ENCODE results near the gene LCORL.

The LCORL gene

GRCh38 chr4:18034099-18034498, 12.5 kb upstream of the LCORL start:
- TF ChIP-seq ZFX (IDR thresholded peaks at IDR 0.05; ENCODE audit: borderline replicate concordance), result no peak
- no peak overlapping the region for H3K27ac ChIP-seq

- TF ChIP-seq ZFX (IDR thresholded peaks at IDR 0.05; ENCODE audit: borderline replicate concordance), result no peak
- TF ChIP-seq CTCF (IDR thresholded peaks at IDR 0.05), result no peak
Observed at GRCh38 chr4:18033111-18034085, 11.8 kb upstream of the LCORL start.

GRCh38 chr4:18025288-18025687, 3.7 kb upstream of the LCORL start:
- no peak overlapping the region for H3K27ac ChIP-seq
- TF ChIP-seq ZFX (IDR thresholded peaks at IDR 0.05; ENCODE audit: borderline replicate concordance), result no peak
- TF ChIP-seq CTCF (IDR thresholded peaks at IDR 0.05), result no peak

More at GRCh38 chr4:18033111-18034085, 11.8 kb upstream of the LCORL start:
- H3K27ac ChIP-seq, result no peak overlapping the region

- H3K27ac ChIP-seq, result peak overlapping the region; percentile 94
- TF ChIP-seq CTCF (IDR thresholded peaks at IDR 0.05) (no peak), ZFX (IDR thresholded peaks at IDR 0.05; ENCODE audit: borderline replicate concordance) (no peak)
Observed at GRCh38 chr4:18022572-18023050, 1.1 kb upstream of the LCORL start.

- H3K27ac ChIP-seq, result peak overlapping the region; percentile 94
- TF ChIP-seq ZFX (IDR thresholded peaks at IDR 0.05; ENCODE audit: borderline replicate concordance), result no peak
- no peak for TF ChIP-seq CTCF (IDR thresholded peaks at IDR 0.05)
Observed at GRCh38 chr4:18021470-18021719, 160 bp downstream of the LCORL start.

- TF ChIP-seq CTCF (IDR thresholded peaks at IDR 0.05) (no peak), ZFX (IDR thresholded peaks at IDR 0.05; ENCODE audit: borderline replicate concordance) (no peak)
- peak overlapping the region; percentile 94 for H3K27ac ChIP-seq
Observed at GRCh38 chr4:18020671-18021469, 685 bp downstream of the LCORL start.

- TF ChIP-seq CTCF (IDR thresholded peaks at IDR 0.05), result no peak
- no peak for TF ChIP-seq ZFX (IDR thresholded peaks at IDR 0.05; ENCODE audit: borderline replicate concordance)
- H3K27ac ChIP-seq, result no peak overlapping the region
Observed at GRCh38 chr4:18020145-18020670, 1.3 kb downstream of the LCORL start.

All from 22Rv1 (cell line).